Urinary bladder (tissue), 4 donors: Measurements from ENCODE around the gene NAP1L5. TPM values are rescaled to one million over a fixed set of nuclear protein-coding genes. Genes with fewer than 3 reads are reported as not detected.

Experiments used
- DNase-seq: peaks from one replicate; pipeline ENCODE4 v3.0.0-alpha.2; 2015; ENCODE audit errors: extremely low spot score
- H3K27ac ChIP-seq: one replicate; pipeline ENCODE4 v1.5.1; 2013; ENCODE audit warnings: low read depth, mild to moderate bottlenecking, moderate library complexity
- H3K36me3 ChIP-seq: one replicate; pipeline ENCODE4 v1.6.1; 2013; ENCODE audit warnings: mild to moderate bottlenecking, moderate library complexity; ENCODE audit not compliant: insufficient read depth
- H3K4me1 ChIP-seq: one replicate; pipeline ENCODE4 v1.6.1; 2013; ENCODE audit warnings: mild to moderate bottlenecking, moderate library complexity; ENCODE audit not compliant: insufficient read depth
- H3K4me3 ChIP-seq: one replicate; pipeline ENCODE4 v1.5.1; 2013; ENCODE audit warnings: low read depth, low read length
- WGBS: extraction: QIAGEN DNeasy Blood & Tissue Kit; methylation state at CpG from one replicate; pipeline ENCODE4 v1.1.7; 2013; 5-methylcytosine and 5-hydroxymethylcytosine counted together
- polyA plus RNA-seq: library from polyadenylated mRNA; stranded (reverse); fragments of 200-250 nt; gene quantifications from one replicate; pipeline ENCODE4 v1.2.3, GENCODE V29; 2013
- total RNA-seq: library from RNA; depleted of rRNA; stranded (reverse); fragments of >200 nt; gene quantifications from one replicate; pipeline ENCODE4 v1.2.3, GENCODE V29; 2014
- donor health status: healthy with polysubstance abuse.
- donor health status: healthy.

Gene NAP1L5
- total and polyA plus RNA-seq, 2 donors, result 10.2 to 19.4 TPM

GRCh38 chr4:88732714-88733368 lies 35.2 kb upstream of the NAP1L5 start:
- 93% methylated on average over 5 of the region's 5 CpGs for WGBS
- no peak overlapping the region for H3K27ac ChIP-seq
- no peak overlapping the region for H3K4me3 ChIP-seq
- DNase-seq, result no peak
- H3K36me3 ChIP-seq, result peaks cover 9% of the 10 kb centered on the region
- H3K4me1 ChIP-seq, result no peaks in the 10 kb centered on the region

GRCh38 chr4:88731381-88731780 lies 33.8 kb upstream of the NAP1L5 start:
- Histone ChIP-seq H3K36me3 (peaks cover 9% of the 10 kb centered on the region), H3K27ac (no peak overlapping the region), H3K4me3 (no peak overlapping the region), H3K4me1 (no peaks in the 10 kb centered on the region)
- DNase-seq, result no peak
- WGBS, result 88% methylated on average over 4 of the region's 4 CpGs

- 93% methylated on average over 5 of the region's 5 CpGs for WGBS
- H3K4me3 ChIP-seq, result no peak overlapping the region
- no peaks in the 10 kb centered on the region for H3K4me1 ChIP-seq
- no peak overlapping the region for H3K27ac ChIP-seq
- peaks cover 9% of the 10 kb centered on the region for H3K36me3 ChIP-seq
- no peak for DNase-seq
These were observed 33.2 kb upstream of the NAP1L5 start for GRCh38 chr4:88730811-88731210.

GRCh38 chr4:88729146-88729760 lies 31.6 kb upstream of the NAP1L5 start:
- DNase-seq, result no peak
- 84% methylated on average over 6 of the region's 6 CpGs for WGBS
- Histone ChIP-seq H3K36me3 (peaks cover 9% of the 10 kb centered on the region), H3K4me3 (no peak overlapping the region), H3K4me1 (no peaks in the 10 kb centered on the region), H3K27ac (no peak overlapping the region)

- 90% methylated on average over 6 of the region's 6 CpGs for WGBS
- peaks cover 11% of the 10 kb centered on the region for H3K36me3 ChIP-seq
- H3K4me3 ChIP-seq, result no peak overlapping the region
- DNase-seq, result no peak
- no peaks in the 10 kb centered on the region for H3K4me1 ChIP-seq
- H3K27ac ChIP-seq, result no peak overlapping the region
These were observed 30.5 kb upstream of the NAP1L5 start for GRCh38 chr4:88728146-88728545.

- peaks cover 8% of the 10 kb centered on the region for H3K36me3 ChIP-seq
- WGBS, result 82% methylated on average over 2 of the region's 2 CpGs
- H3K4me1 ChIP-seq, result no peaks in the 10 kb centered on the region
- H3K27ac ChIP-seq, result no peak overlapping the region
- no peak for DNase-seq
- no peak overlapping the region for H3K4me3 ChIP-seq
These were observed 28.4 kb upstream of the NAP1L5 start for GRCh38 chr4:88725986-88726385.

GRCh38 chr4:88725143-88725542 lies 27.5 kb upstream of the NAP1L5 start:
- H3K27ac ChIP-seq, result no peak overlapping the region
- no peak overlapping the region for H3K4me3 ChIP-seq
- no peaks in the 10 kb centered on the region for H3K4me1 ChIP-seq
- DNase-seq, result no peak
- H3K36me3 ChIP-seq, result peaks cover 8% of the 10 kb centered on the region
- 84% methylated on average over 4 of the region's 4 CpGs for WGBS

- H3K4me1 ChIP-seq, result no peaks in the 10 kb centered on the region
- H3K27ac ChIP-seq, result no peak overlapping the region
- no peak for DNase-seq
- H3K36me3 ChIP-seq, result peaks cover 8% of the 10 kb centered on the region
- 89% methylated on average over 2 of the region's 2 CpGs for WGBS
- no peak overlapping the region for H3K4me3 ChIP-seq
These were observed 26.8 kb upstream of the NAP1L5 start for GRCh38 chr4:88724406-88724805.

- H3K27ac ChIP-seq, result no peak overlapping the region
- no peak for DNase-seq
- no peaks in the 10 kb centered on the region for H3K4me1 ChIP-seq
- 59% methylated on average over 2 of the region's 2 CpGs for WGBS
- H3K4me3 ChIP-seq, result no peak overlapping the region
- H3K36me3 ChIP-seq, result peaks cover 2% of the 10 kb centered on the region
These were observed 25.2 kb upstream of the NAP1L5 start for GRCh38 chr4:88722828-88723227.

- Histone ChIP-seq H3K27ac (no peak overlapping the region), H3K36me3 (peaks cover 2% of the 10 kb centered on the region), H3K4me1 (no peaks in the 10 kb centered on the region), H3K4me3 (no peak overlapping the region)
- no peak for DNase-seq
- WGBS, result 78% methylated on average over 10 of the region's 10 CpGs
These were observed 24.7 kb upstream of the NAP1L5 start for GRCh38 chr4:88722276-88722780.

- 86% methylated on average over 10 of the region's 10 CpGs for WGBS
- H3K4me3 ChIP-seq, result no peak overlapping the region
- H3K36me3 ChIP-seq, result peaks cover 2% of the 10 kb centered on the region
- no peaks in the 10 kb centered on the region for H3K4me1 ChIP-seq
- no peak overlapping the region for H3K27ac ChIP-seq
- no peak for DNase-seq
These were observed 23.1 kb upstream of the NAP1L5 start for GRCh38 chr4:88720451-88721428.

GRCh38 chr4:88719381-88719780 lies 21.8 kb upstream of the NAP1L5 start:
- H3K4me1 ChIP-seq, result no peaks in the 10 kb centered on the region
- H3K27ac ChIP-seq, result no peak overlapping the region
- DNase-seq, result no peak
- 91% methylated on average over 1 of the region's 1 CpG for WGBS
- H3K36me3 ChIP-seq, result peaks cover 2% of the 10 kb centered on the region
- H3K4me3 ChIP-seq, result no peak overlapping the region

- WGBS, result 96% methylated on average over 5 of the region's 5 CpGs
These were observed 20.5 kb upstream of the NAP1L5 start for GRCh38 chr4:88718098-88718497.

More at GRCh38 chr4:88718098-88718497, 20.5 kb upstream of the NAP1L5 start:
- H3K4me1 ChIP-seq, result no peaks in the 10 kb centered on the region
- DNase-seq, result no peak
- H3K27ac ChIP-seq, result no peak overlapping the region
- H3K4me3 ChIP-seq, result no peak overlapping the region
- no peaks in the 10 kb centered on the region for H3K36me3 ChIP-seq
